IPS-NIHi7 (cell line): ENCODE measurements around the gene CAMK2D.

Experiments used
- DNase-seq: peaks from one replicate; pipeline ENCODE4 v3.0.0; 2012; ENCODE audit warnings: mixed read lengths; ENCODE audit errors: extremely low spot score

The CAMK2D gene

DNA sequence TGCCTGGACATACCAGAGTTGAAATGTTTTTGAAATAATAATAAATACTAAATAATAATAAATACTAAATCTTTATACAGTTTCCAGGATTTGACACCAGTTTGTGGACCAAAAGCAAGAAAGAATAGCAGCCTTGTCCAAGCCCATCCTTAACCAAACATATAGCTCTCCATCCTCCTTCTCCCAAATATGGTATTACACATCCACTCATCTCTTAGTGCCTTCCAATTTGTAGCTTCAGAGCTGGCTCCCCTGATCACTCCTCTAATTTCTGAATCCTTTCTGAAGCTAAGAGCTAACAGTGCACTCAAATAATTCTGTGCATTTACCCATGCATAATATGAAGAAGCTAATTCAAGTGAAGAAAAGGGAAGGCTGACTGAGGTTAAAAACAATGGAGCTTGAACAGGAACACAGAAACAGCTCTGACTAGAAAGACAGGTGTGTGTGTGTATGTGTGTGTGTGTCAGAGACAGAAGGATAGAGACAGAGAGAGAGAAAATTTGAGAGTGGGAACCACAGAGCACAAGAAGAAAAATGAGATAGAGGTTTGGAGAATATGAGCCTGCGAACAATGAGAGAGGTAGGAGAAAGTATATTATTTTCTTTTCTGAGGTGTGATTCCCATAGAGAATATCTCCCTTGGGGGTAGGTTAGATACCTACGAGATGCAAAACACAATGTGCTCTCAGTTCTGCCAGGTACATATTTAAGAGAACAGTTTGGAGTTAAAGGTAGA lies 123.5 kb downstream of the CAMK2D start:
- DNase-seq, result no peak

GRCh38 chr4:113637363-113637762 lies 124.2 kb downstream of the CAMK2D start:
- no peak for DNase-seq

DNA sequence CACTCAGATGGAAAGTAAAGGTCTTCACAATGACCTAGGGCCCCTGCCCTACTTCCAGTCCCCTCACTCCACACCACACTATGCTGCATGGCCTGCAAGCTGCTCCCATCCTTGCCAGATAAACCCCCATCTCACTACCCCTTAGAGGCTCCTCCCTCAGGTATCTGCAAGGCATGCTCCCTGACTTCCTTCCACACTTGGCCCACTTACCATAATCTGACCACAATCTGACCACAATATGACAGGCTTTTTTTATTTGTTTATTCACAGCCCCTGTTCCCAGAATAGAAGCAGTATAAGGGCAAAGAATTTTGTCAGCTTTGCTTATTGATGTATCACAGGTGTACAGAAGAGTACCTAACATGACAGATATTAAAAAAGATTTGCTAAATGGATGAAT lies 124.7 kb downstream of the CAMK2D start:
- DNase-seq, result no peak

DNA sequence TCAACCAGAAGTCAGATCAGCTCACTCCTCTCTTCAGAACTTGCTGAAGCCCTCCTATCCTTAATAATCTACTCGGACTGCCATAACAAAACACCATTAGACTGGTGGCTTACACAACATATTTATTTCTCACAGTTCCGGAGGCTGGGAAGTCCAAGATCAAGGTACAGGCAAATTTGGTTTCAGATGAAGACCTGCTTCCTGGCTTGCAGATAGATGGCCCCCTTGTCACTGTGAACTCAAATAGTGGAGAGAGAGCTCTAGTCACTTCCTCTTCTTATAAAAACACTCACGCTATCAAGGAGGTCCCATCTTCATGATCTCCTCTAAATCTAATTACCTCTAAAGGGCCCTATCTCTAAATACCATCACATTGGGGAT lies 125.1 kb downstream of the CAMK2D start:
- no peak for DNase-seq

- no peak for DNase-seq
Observed at GRCh38 chr4:113635739-113636437, 125.7 kb downstream of the CAMK2D start.

DNA sequence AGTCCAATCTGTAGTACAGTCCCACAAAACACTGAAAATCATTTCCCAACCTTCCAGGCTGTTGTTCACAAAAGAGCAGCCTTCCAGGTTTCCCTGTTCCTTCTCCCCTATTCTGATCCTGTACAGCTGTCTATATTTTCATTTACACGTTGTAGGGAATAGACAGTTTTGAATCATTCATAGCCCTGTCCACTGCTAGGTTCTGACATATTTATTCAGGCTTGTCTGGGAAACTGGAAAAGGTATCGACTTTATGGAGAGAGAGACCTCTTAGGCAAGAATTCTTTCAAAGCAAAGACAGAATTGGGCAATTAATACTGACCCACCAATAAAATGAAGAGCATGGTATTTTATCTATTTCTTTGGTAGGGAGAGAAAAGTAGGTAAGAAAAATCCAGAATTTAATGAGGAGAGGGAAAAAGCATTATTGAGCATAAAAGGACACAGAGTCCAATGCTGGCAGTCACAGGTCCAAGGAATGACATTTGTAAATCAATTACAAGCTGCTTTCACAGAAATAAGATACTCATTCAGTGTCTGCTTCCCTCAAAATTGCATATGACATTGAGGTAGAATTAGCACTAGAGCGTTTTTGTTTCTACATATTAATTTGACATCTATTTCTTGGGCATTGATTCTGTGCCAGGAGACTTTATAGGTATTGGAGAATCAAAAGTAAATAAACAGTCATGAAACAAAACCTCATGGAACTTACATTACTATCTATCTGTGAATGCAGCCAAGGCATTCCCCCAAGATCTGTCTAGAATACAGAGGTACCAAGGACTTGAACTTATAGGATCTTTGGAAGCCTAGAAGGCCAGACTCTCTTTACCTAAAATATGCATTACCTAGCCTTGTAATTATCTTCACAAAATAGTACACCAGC lies 127.2 kb downstream of the CAMK2D start:
- no peak for DNase-seq

GRCh38 chr4:113633467-113633866 lies 128.1 kb downstream of the CAMK2D start:
- DNase-seq, result no peak

DNA sequence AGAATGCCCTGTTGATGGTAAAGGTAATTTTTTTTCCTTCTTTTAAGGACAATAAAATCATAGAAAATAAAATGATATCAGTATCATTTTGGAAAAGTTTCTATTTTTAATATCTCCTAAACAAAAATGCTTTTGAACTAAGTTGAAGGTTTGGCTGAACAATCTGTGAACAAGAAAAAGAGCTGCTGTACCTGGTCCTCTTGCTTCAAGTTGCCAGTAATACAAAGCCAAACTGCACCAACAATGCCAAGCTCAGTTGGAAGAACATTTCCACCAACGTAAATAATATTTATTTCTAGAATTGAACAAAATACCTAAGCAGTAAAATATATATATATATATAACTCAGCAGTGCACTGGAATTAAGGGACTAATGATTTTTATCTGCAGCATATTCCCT lies 132.8 kb downstream of the CAMK2D start:
- DNase-seq, result no peak

- DNase-seq, result no peak
Observed at GRCh38 chr4:113627321-113627720, 134.2 kb downstream of the CAMK2D start.

- DNase-seq, result no peak
Observed at GRCh38 chr4:113625902-113626301, 135.6 kb downstream of the CAMK2D start.

DNA sequence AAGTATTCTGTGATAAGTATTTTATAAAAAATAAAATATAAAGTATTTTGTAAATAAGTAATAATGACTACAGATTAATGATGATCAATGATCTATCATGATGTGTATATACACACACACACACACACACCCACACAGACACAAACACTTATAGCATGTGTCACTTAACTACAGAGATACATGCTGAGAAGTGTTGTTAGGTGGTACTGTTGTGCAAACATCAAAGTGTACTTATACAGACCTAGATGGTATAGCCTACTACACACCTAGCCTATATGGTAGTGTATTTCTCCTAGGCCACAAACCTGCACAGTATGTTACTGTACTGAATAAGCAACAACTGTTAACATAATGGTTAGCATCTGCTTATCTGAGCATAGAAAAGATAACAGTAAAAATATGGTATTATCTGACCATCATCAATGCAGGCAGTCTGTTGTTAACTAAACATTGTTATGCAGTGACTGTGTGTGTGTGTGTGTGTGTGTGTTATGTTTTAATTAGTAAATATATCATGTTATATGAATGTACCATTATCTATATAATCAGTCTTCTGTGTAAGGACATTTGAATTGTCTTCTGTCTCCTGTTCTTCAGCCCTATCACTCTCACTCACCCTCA lies 138.2 kb downstream of the CAMK2D start:
- no peak for DNase-seq

GRCh38 chr4:113621633-113622032 lies 139.9 kb downstream of the CAMK2D start:
- DNase-seq, result no peak

DNA sequence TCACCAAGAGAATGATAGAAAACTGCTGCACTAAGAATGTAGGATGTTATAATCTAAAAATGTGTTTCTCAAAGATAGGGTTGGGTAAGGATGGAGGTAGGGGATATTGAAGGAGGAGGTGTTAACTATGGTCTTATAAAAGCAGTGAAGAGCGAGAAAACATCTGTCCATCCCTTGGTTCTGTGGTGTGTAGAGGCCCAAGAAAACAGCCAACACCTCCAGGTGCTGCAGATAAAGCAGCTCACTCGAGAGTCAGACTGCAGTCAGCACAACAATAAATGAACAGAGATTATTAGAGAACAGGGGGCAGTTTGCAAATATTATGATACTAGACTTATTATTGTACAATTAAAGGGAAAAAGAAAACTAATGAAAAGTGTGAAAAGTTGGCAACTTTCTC lies 141.5 kb downstream of the CAMK2D start:
- no peak for DNase-seq

GRCh38 chr4:113619526-113619925 lies 142.0 kb downstream of the CAMK2D start:
- DNase-seq, result no peak

DNA sequence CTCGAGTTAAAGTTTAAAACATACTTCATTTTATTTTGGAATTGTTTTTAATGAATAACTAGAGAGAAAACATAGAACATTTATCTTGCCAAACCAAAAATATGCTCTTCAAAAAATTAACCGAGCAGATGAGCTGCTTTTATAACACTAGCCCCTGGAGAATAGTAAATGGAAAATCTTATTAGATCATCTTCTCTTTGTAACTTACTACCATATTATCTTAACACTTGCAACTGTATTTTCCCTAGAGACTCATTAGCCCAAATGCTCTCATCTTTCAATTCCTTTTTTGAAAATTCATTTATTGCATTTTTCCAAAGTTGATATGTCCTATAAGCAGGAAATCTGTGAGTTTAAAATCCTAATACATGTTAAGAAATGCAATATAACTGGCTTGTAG lies 143.3 kb downstream of the CAMK2D start:
- no peak for DNase-seq

- DNase-seq, result no peak
Observed at GRCh38 chr4:113617195-113617594, 144.3 kb downstream of the CAMK2D start.

DNA sequence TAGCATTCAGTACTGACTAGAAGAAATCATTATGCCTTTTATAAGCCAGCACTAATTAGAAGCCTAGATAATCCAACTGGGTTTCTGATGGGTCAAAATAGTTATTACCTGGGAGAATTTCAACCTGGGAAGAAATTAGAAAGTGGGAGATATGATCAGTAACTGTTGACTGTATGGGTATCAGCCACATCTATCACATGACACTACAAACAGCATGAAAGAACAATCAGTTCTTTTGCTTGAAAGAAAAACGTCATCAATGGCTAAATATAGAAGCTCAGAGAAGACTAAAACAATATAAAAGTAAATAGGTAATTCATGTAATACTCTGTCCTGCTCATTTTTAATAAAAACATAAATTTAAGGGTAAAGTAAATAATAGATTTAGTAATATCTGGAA lies 145.1 kb downstream of the CAMK2D start:
- no peak for DNase-seq

DNA sequence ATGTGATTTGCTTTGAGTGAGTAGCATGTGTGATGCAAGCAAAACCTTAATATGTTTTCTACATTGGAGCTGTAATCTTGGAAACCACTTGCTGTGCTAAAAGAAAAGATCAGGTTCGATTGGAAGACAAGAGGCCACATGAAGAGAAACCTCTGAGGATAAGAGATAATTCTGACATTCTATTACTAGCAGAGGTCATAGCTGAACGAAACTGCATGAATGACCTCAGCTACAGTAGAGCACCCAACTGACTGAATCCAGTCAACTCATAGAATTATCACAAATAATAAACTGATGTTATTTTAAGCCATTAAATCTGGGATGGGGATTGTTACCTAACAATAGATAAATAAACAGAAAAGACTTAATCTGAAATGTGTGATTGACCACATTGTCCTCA lies 147.1 kb downstream of the CAMK2D start:
- no peak for DNase-seq

DNA sequence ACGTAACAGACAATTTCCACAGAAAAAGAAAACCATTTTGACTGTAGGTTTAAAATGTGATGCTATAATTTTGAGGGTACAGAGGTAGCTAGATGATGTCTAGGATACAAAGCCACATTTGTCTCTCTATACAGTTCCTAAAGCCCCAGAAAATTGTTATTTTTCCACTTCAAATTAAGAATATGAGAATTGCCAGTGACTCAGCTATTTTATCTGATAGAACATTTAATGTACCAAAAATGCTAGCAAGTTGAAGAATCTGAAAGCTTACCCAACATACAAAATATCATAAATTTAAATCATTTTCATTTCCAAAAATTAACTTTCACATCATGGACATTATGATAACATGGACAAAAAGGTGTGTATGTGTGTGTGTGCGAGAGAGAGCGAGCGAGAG lies 148.0 kb downstream of the CAMK2D start:
- DNase-seq, result no peak

GRCh38 chr4:113610537-113610936 lies 151.0 kb downstream of the CAMK2D start:
- no peak for DNase-seq

DNA sequence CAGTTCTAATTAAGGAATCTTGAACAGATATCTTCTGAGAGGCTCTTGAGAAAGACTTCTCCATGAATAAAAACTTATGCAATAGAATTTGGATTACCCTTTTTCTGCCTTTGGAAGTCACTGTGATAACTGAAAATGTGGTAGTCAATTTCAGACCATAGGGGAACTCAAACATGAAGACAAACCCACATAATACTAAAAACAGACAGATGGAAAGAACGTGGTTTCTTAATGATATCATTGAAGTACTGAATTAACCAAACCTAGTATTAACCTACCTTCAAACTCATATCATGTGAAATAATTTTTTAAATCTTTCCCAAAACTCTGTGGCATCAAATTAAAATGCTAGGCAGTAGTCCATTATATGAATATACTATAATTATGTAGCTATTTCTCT lies 153.5 kb downstream of the CAMK2D start:
- no peak for DNase-seq

GRCh38 chr4:113607147-113607720 lies 154.3 kb downstream of the CAMK2D start:
- DNase-seq, result no peak
